Smooth muscle cell (in vitro differentiated cells): Measurements from ENCODE around the gene NHSL1. TPM values are rescaled to one million over a fixed set of nuclear protein-coding genes. Genes with fewer than 3 reads are reported as not detected.

Source experiments
- DNase-seq: peaks from one replicate; lab custom pipeline; 2025; ENCODE audit not compliant: unreplicated experiment; lab: John Stamatoyannopoulos, UW
- H2AFZ ChIP-seq: fragments of 200-600 bp; sonication (generic); 2 replicates; pipeline ENCODE4 v1.6.0; 2016; ENCODE audit warnings: antibody characterized with exemption, low read depth, mild to moderate bottlenecking
- H3F3A ChIP-seq: fragments of 200-600 bp; sonication (generic); 2 replicates; pipeline ENCODE4 v1.6.0; 2017; ENCODE audit warnings: antibody characterized with exemption, low read depth
- H3K27ac ChIP-seq: fragments of 200-600 bp; sonication (generic); 2 replicates; pipeline ENCODE4 v1.5.1; 2016; ENCODE audit warnings: low read depth, mild to moderate bottlenecking
- H3K27me3 ChIP-seq: fragments of 200-600 bp; sonication (generic); 2 replicates; pipeline ENCODE4 v1.6.1; 2016; ENCODE audit warnings: low read depth, mild to moderate bottlenecking
- H3K36me3 ChIP-seq: fragments of 200-600 bp; sonication (generic); 2 replicates; pipeline ENCODE4 v1.5.1; 2016; ENCODE audit warnings: low read depth
- H3K4me1 ChIP-seq: fragments of 200-600 bp; sonication (generic); 2 replicates; pipeline ENCODE4 v1.5.1; 2016; ENCODE audit warnings: low read depth
- H3K4me2 ChIP-seq: fragments of 200-600 bp; sonication (generic); 2 replicates; pipeline ENCODE4 v1.6.0; 2016; ENCODE audit warnings: mild to moderate bottlenecking
- H3K4me3 ChIP-seq: fragments of 200-600 bp; sonication (generic); 2 replicates; pipeline ENCODE4 v1.5.1; 2016; ENCODE audit warnings: mild to moderate bottlenecking
- H3K79me2 ChIP-seq: fragments of 200-600 bp; sonication (generic); 2 replicates; pipeline ENCODE4 v1.6.0; 2016; ENCODE audit warnings: low read depth, mild to moderate bottlenecking
- H3K9ac ChIP-seq: fragments of 200-600 bp; sonication (generic); 2 replicates; pipeline ENCODE4 v1.6.0; 2016; ENCODE audit warnings: low read depth
- H3K9me3 ChIP-seq: fragments of 200-600 bp; sonication (generic); replicated peaks from 2 replicates; pipeline ENCODE4 v1.5.1; 2016; ENCODE audit warnings: low read depth
- H4K20me1 ChIP-seq: fragments of 200-600 bp; sonication (generic); 2 replicates; pipeline ENCODE4 v1.6.0; 2016; ENCODE audit warnings: low read depth
- CTCF ChIP-seq: fragments of 200-600 bp; sonication (generic); IDR thresholded peaks from 2 replicates; pipeline ENCODE4 v1.5.1; 2017; ENCODE audit warnings: borderline replicate concordance, mild to moderate bottlenecking, antibody characterized with exemption; ENCODE audit not compliant: insufficient read depth, poor library complexity, severe bottlenecking
- WGBS: methylation state at CpG from one replicate; pipeline ENCODE4 v1.1.7; 2016; ENCODE audit warnings: low lambda C conversion rate; 5-methylcytosine and 5-hydroxymethylcytosine counted together
- polyA plus RNA-seq: library from polyadenylated mRNA; unstranded; fragments of >200 nt; fragmentation: Nextera tagmentation; extraction: Ambion mirVana; gene quantifications from 2 replicates; pipeline ENCODE4 v1.2.1, GENCODE V29; 2016
- total RNA-seq: library from RNA; depleted of rRNA; stranded (reverse); fragments of >200 nt; gene quantifications from 2 replicates; pipeline ENCODE4 v1.2.3, GENCODE V29; 2014

The NHSL1 gene
- total and polyA plus RNA-seq, 2 experiments from 2014 or later, result 6.6 to 7.2 TPM

- H3K27ac ChIP-seq, result no peak overlapping the region
- peaks cover 25% of the 10 kb centered on the region for H3K4me1 ChIP-seq
- H3K79me2 ChIP-seq, result peaks cover 15% of the 10 kb centered on the region
- H2AFZ ChIP-seq, result no peak overlapping the region
- no peaks in the 10 kb centered on the region for H3K27me3 ChIP-seq
- no peak overlapping the region for H3K4me3 ChIP-seq
- H3K9me3 ChIP-seq, result no peaks in the 10 kb centered on the region
- H3K36me3 ChIP-seq, result no peaks in the 10 kb centered on the region
- no peak for TF ChIP-seq CTCF
- peaks cover 31% of the 10 kb centered on the region for H4K20me1 ChIP-seq
- no peak overlapping the region for H3K9ac ChIP-seq
- WGBS, result 65% methylated on average over 2 of the region's 2 CpGs
- H3K4me2 ChIP-seq, result no peak overlapping the region
- H3F3A ChIP-seq, result peaks cover 7% of the 10 kb centered on the region
- no peak for DNase-seq
These were observed 25.2 kb upstream of the NHSL1 start for GRCh38 chr6:138524526-138524925.

GRCh38 chr6:138523347-138524210 lies 24.3 kb upstream of the NHSL1 start:
- peaks cover 20% of the 10 kb centered on the region for H3K4me1 ChIP-seq
- WGBS, result 95% methylated on average over 7 of the region's 7 CpGs
- H3K9me3 ChIP-seq, result no peaks in the 10 kb centered on the region
- DNase-seq, result no peak
- H3K36me3 ChIP-seq, result no peaks in the 10 kb centered on the region
- peaks cover 33% of the 10 kb centered on the region for H4K20me1 ChIP-seq
- H3K27me3 ChIP-seq, result no peaks in the 10 kb centered on the region
- no peak for TF ChIP-seq CTCF
- H3F3A ChIP-seq, result peaks cover 7% of the 10 kb centered on the region
- H2AFZ ChIP-seq, result no peak overlapping the region
- H3K79me2 ChIP-seq, result peaks cover 17% of the 10 kb centered on the region
- no peak overlapping the region for H3K4me2 ChIP-seq
- H3K9ac ChIP-seq, result no peak overlapping the region
- no peak overlapping the region for H3K4me3 ChIP-seq
- no peak overlapping the region for H3K27ac ChIP-seq

- DNase-seq, result no peak
- H3K27me3 ChIP-seq, result no peaks in the 10 kb centered on the region
- H3F3A ChIP-seq, result peaks cover 3% of the 10 kb centered on the region
- H4K20me1 ChIP-seq, result peaks cover 28% of the 10 kb centered on the region
- H3K4me1 ChIP-seq, result peaks cover 11% of the 10 kb centered on the region
- no peak overlapping the region for H3K27ac ChIP-seq
- H3K4me3 ChIP-seq, result no peak overlapping the region
- no peak overlapping the region for H3K9ac ChIP-seq
- no peaks in the 10 kb centered on the region for H3K36me3 ChIP-seq
- H3K9me3 ChIP-seq, result no peaks in the 10 kb centered on the region
- 85% methylated on average over 4 of the region's 4 CpGs for WGBS
- no peak for TF ChIP-seq CTCF
- peaks cover 25% of the 10 kb centered on the region for H3K79me2 ChIP-seq
- no peak overlapping the region for H3K4me2 ChIP-seq
- H2AFZ ChIP-seq, result no peak overlapping the region
These were observed 23.3 kb upstream of the NHSL1 start for GRCh38 chr6:138522611-138523010.
